Tibial artery (tissue), 4 donors: Measurements from ENCODE around the gene CHORDC1.
"Not testable (repeated sequence)": the region's sequence is repeated elsewhere in the genome, so short reads cannot be mapped to it uniquely, and the experiment has no call there.

ENCODE experiments used
- DNase-seq, 2 donors: peaks; one replicate each; pipeline ENCODE4 v3.0.0-alpha.2; 2019
- H3K27ac ChIP-seq, 2 donors: fragments of 200-600 bp; sonication (generic) in 1 of 2; 1 replicate in 1 of 2; 2 replicates in 1 of 2; pipeline ENCODE4 v1.5.1; 2018 to 2019; ENCODE audit warnings: mild to moderate bottlenecking in 1 of 2
- H3K27me3 ChIP-seq, 2 donors: fragments of 200-600 bp; sonication (generic) in 1 of 2; one replicate each; pipeline versions ENCODE4 v1.5.1 to v1.6.0; 2016 to 2019
- H3K36me3 ChIP-seq, 3 donors: fragments of 200-600 bp; sonication (generic) in 2 of 3; one replicate each; pipeline ENCODE4 v1.5.1; 2016 to 2019; ENCODE audit warnings: mild to moderate bottlenecking in 2 of 3
- H3K4me1 ChIP-seq, 4 donors: fragments of 200-600 bp; sonication (generic) in 2 of 4; 1 replicate in 3 of 4; 2 replicates in 1 of 4; pipeline ENCODE4 v1.5.1; 2016 to 2019
- H3K4me3 ChIP-seq, 2 donors: fragments of 200-600 bp; sonication (generic) in 1 of 2; 1 replicate in 1 of 2; 2 replicates in 1 of 2; pipeline ENCODE4 v1.5.1; 2018 to 2019; ENCODE audit warnings: mild to moderate bottlenecking in 2 of 2
- H3K9me3 ChIP-seq, 3 donors: fragments of 200-600 bp; sonication (generic) in 1 of 3; one replicate each; pipeline ENCODE4 v1.5.1; 2016 to 2019
- intact Hi-C: fragments of 100-400 bp; cut with DNase I; formaldehyde crosslinking; loops from one replicate; pipeline ENCODE4 v1.15.0; 2023; ENCODE audit warnings: low total_unique reads
- TF ChIP-seq, protein P1 (sequence below), 2 experiments: fragments of 200-600 bp in 1 of 2; fragments of 450-650 bp in 1 of 2; IDR thresholded peaks; one replicate each; pipeline ENCODE4 v1.5.1; 2017 to 2019; ENCODE audit warnings: antibody characterized with exemption in 2 of 2, mild to moderate bottlenecking in 1 of 2, moderate library complexity in 1 of 2

The CHORDC1 gene

DNA sequence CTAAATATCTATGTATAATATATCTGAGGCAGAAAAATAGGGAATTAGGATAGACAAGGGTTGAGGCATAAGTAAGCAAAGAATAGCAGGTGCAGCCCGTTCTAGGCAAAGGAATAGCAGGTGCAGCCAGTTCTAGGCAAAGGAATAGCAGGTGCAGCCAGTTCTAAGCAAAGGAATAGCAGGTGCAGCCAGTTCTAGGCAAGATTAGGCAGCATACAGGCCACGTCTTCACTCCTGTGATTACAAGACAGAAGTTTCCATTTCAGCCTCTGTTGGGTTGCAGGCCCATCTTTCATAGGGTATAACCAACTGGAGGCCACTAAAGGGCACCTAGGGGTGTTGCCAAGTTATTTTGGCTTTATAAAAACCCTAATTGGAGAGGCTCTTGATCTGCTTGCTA, 28.8 kb upstream of the CHORDC1 start:
- Histone ChIP-seq H3K4me3 (no peak overlapping the region), H3K27me3 (no peaks in the 10 kb centered on the region), H3K27ac (no peak overlapping the region), H3K9me3 (no peaks in the 10 kb centered on the region), H3K4me1 (peaks cover 0 to 4% (median 0%) of the 10 kb centered on the region in 4 donors), H3K36me3 (no peaks in the 10 kb centered on the region)
- intact Hi-C loops, result no loop called here
- DNase-seq, result no peak
- TF ChIP-seq, protein P1, sequence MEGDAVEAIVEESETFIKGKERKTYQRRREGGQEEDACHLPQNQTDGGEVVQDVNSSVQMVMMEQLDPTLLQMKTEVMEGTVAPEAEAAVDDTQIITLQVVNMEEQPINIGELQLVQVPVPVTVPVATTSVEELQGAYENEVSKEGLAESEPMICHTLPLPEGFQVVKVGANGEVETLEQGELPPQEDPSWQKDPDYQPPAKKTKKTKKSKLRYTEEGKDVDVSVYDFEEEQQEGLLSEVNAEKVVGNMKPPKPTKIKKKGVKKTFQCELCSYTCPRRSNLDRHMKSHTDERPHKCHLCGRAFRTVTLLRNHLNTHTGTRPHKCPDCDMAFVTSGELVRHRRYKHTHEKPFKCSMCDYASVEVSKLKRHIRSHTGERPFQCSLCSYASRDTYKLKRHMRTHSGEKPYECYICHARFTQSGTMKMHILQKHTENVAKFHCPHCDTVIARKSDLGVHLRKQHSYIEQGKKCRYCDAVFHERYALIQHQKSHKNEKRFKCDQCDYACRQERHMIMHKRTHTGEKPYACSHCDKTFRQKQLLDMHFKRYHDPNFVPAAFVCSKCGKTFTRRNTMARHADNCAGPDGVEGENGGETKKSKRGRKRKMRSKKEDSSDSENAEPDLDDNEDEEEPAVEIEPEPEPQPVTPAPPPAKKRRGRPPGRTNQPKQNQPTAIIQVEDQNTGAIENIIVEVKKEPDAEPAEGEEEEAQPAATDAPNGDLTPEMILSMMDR (IDR thresholded peaks at IDR 0.05), result no peak

DNA sequence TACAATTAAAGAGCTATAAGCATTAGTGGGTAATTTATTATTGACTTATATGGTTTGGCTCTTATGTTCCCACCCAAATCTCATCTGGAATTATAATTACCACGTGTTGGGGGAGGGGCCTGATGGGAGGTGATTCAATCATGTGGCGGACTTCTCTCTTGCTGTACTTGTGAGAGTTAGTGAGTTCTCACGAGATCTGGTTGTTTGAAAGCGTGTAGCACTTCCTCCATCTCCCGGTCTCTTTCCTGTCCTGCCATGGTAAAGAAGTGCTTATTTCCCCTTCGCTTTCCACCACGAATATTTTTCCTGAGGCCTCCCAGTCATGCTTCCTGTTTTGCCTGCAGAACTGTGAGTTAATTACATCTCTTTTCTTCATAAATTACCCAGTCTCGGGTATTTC, 28.1 kb upstream of the CHORDC1 start:
- intact Hi-C loops, result no loop called here
- H3K9me3 ChIP-seq, result no peaks in the 10 kb centered on the region
- DNase-seq, result no peak

DNA sequence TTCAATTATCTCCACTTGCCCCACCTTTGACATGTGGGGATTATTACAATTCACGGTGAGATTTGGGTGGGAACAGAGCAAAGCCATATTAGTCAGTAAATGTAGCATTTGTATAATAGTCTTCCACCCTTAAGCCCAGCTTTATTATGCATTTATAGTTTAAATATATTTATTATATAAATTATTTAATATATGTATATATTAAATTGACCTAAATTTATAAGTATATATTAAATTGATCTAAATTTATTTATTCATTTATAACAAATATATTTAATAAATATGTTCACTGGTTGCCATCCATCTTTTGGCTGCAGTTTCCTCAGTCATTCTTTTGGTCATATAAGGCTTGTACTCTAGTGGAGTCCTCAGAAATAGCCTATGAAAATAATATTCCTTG, 23.6 kb upstream of the CHORDC1 start:
- Histone ChIP-seq H3K27ac (no peak overlapping the region), H3K36me3 (no peaks in the 10 kb centered on the region), H3K4me1 (peaks cover 0 to 4% (median 0%) of the 10 kb centered on the region in 4 donors), H3K9me3 (no peaks in the 10 kb centered on the region), H3K27me3 (no peaks in the 10 kb centered on the region), H3K4me3 (no peak overlapping the region)
- intact Hi-C loops, result no loop called here
- no peak for DNase-seq
- TF ChIP-seq, protein P1 (IDR thresholded peaks at IDR 0.05), result no peak

More for the DNA sequence above, 28.1 kb upstream of the CHORDC1 start:
- Histone ChIP-seq H3K4me3 (no peak overlapping the region), H3K4me1 (peaks cover 0 to 4% (median 0%) of the 10 kb centered on the region in 4 donors), H3K27me3 (no peaks in the 10 kb centered on the region), H3K27ac (no peak overlapping the region), H3K36me3 (no peaks in the 10 kb centered on the region)
- TF ChIP-seq, protein P1 (IDR thresholded peaks at IDR 0.05), result no peak

DNA sequence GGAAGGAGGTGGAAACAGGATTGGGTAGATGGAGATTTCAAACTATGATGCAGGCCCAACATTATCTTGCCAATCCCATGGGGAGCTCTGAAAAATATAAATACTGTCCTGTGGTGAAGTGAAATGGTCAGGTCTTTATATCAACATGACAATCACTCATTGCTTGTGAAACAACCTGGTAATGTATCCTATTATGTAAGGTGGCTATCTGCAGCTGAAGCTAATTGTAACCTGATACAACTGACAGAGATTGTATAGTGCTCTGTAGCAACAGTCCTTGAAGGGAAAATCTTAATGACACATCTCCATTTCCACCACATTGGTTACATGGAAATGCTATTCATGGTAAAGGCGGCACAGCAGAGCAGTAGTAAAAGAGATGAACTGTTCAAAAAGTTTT, 20.7 kb upstream of the CHORDC1 start:
- H3K36me3 ChIP-seq, result no peaks in the 10 kb centered on the region
- no peak overlapping the region for H3K4me3 ChIP-seq
- no peak overlapping the region for H3K27ac ChIP-seq
- TF ChIP-seq, protein P1 (IDR thresholded peaks at IDR 0.05), result no peak
- H3K27me3 ChIP-seq, result no peaks in the 10 kb centered on the region
- no peaks in the 10 kb centered on the region for H3K4me1 ChIP-seq
- no peak for DNase-seq
- no peaks in the 10 kb centered on the region for H3K9me3 ChIP-seq
- intact Hi-C loops, result no loop called here

DNA sequence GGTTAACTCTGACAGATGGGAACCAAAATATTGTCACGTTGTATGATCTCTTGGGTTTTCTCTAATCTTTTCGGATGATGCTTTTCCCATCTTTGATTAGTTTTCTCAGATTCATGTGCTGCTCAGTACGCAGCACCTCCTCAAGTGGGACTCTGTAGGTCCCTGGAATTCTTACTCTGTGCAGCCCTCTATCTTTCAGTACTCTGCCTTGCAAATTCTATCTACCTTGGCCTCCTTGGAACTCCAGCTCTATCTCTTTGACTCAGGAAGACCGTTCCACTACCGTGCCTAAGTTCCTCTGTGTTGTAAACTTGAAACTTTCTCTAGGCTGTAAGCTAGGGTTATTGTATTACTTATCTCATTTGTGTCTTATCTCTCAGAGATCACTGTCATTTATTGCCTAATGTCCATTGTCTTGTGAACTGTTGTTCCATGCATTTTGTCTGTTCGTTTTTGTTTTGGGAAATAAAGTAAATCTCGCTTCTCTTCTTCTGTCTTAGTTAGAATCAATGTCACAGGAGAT, 20.1 kb upstream of the CHORDC1 start:
- no peak for DNase-seq
- Histone ChIP-seq H3K36me3 (no peaks in the 10 kb centered on the region), H3K27ac (no peak overlapping the region), H3K9me3 (no peaks in the 10 kb centered on the region), H3K4me1 (no peaks in the 10 kb centered on the region), H3K4me3 (no peak overlapping the region), H3K27me3 (no peaks in the 10 kb centered on the region)
- intact Hi-C loops, result no loop called here
- TF ChIP-seq, protein P1 (IDR thresholded peaks at IDR 0.05), result no peak

DNA sequence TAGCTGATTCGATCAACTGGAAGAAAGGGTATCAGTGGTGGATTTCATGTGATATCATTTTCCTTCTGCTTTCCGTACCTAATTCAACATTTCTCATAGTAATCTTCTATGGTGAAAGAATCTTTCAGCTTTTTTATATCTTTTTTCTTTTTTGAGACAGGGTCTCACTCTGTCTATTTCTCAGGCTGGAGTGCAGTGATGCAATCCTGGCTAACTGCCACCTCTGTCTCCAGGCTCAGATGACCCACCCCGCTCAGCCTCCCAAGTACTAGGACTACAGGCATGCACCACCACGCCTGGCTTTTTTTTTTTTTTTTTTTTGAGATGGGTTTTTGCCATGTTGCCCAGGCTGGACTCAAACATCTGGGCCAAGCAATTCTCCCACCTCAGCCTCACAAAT, 18.6 kb upstream of the CHORDC1 start:
- Histone ChIP-seq H3K36me3 (no peaks in the 10 kb centered on the region), H3K27ac (no peak overlapping the region), H3K27me3 (no peaks in the 10 kb centered on the region), H3K4me1 (no peaks in the 10 kb centered on the region), H3K4me3 (no peak overlapping the region), H3K9me3 (no peaks in the 10 kb centered on the region)
- DNase-seq, result no peak
- TF ChIP-seq, protein P1 (IDR thresholded peaks at IDR 0.05), result no peak
- intact Hi-C loops, result no loop called here

DNA sequence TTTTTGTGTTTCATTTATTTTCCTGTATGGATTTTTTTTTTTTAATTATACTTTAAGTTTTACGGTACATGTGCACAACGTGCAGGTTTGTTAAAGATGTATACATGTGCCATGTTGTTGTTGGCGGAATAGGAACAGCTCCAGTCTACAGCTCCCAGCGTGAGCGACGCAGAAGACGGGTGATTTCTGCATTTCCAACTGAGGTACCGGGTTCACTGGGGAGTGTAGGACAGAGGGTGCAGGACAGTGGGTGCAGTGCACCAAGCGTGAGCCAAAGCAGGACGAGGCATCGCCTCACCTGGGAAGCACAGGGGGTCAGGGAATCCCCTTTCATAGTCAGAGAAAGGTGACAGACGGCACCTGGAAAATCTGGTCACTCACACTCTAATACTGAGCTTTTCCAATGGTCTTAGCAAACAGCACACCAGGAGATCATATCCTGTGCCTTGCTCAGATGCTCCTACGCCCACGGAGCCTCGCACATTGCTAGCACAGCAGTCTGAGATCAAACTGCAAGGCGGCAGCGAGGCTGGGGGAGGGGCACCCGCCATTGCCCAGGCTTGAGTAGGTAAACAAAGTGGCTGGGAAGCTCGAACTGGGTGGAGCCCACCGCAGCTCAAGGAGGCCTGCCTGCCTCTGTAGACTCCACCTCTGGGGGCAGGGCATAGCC, 17.3 kb upstream of the CHORDC1 start:
- H3K4me1 ChIP-seq, DNase-seq, H3K36me3 ChIP-seq, H3K27ac ChIP-seq, H3K9me3 ChIP-seq, H3K4me3 ChIP-seq, intact Hi-C loops, H3K27me3 ChIP-seq: not testable (repeated sequence)
